Pancreas (tissue), 10 donors: ENCODE data around the gene MYLK. TPM values are rescaled to one million over a fixed set of nuclear protein-coding genes. Genes with fewer than 3 reads are reported as not detected.

Experiments used
- ATAC-seq, 4 donors: fragments of 200-7000 bp; cut with Tn5 transposase; one replicate each; pipeline versions ENCODE4 v1.8.0 to v1.9.1; 2020; ENCODE audit warnings: mild to moderate bottlenecking in 4 of 4, moderate library complexity in 4 of 4
- DNase-seq, 6 donors: peaks; one replicate each; pipeline ENCODE4 v3.0.0-alpha.2; 2020
- FAIRE-seq: peaks from 2 replicates; lab custom pipeline; 2012; peaks lifted over from hg19 to GRCh38; lab: Jason Lieb, UNC
- H3K27ac ChIP-seq, 4 donors: fragments of 200-600 bp; sonication (generic); 1 replicate in 3 of 4; 2 replicates in 1 of 4; pipeline versions ENCODE4 v1.5.0 to v1.8.0; 2020
- H3K27me3 ChIP-seq, 4 donors: fragments of 200-600 bp; one replicate each; pipeline ENCODE4 v1.8.0; 2021
- H3K36me3 ChIP-seq, 3 donors: fragments of 200-600 bp; sonication (generic) in 1 of 3; one replicate each; pipeline versions ENCODE4 v1.5.0 to v1.8.0; 2020 to 2021
- H3K4me1 ChIP-seq, 3 donors: fragments of 200-600 bp; one replicate each; pipeline ENCODE4 v1.8.0; 2021
- H3K4me3 ChIP-seq, 4 donors: fragments of 200-600 bp; sonication (generic) in 2 of 4; one replicate each; pipeline versions ENCODE4 v1.5.0 to v1.8.0; 2020 to 2021
- H3K9me3 ChIP-seq, 4 donors: fragments of 200-600 bp; one replicate each; pipeline ENCODE4 v1.8.0; 2021
- WGBS, 2 donors: extraction: QIAGEN DNeasy Blood & Tissue Kit; methylation state at CpG; one replicate each; pipeline ENCODE4 v1.1.7; 2013; 5-methylcytosine and 5-hydroxymethylcytosine counted together
- intact Hi-C, 3 donors: fragments of 100-400 bp; cut with DNase I; formaldehyde crosslinking; loops; one replicate each; pipeline versions ENCODE4 v1.11.1 to v1.14.2; 2022
- polyA plus RNA-seq, 2 donors: library from polyadenylated mRNA; stranded (reverse); fragments of 200-250 nt; gene quantifications; one replicate each; pipeline ENCODE4 v1.2.3, GENCODE V29; 2013
- total RNA-seq, 6 donors: library from RNA; stranded (reverse); fragmentation: NEBNext Ultra II Directional in 4 of 6; extraction: Animal tissue kit (Norgen Biotek cat#: 25700) in 4 of 6; gene quantifications; one replicate each; pipeline versions ENCODE4 v1.2.1 to v1.2.4, GENCODE V29; 2021 to 2023
- TF ChIP-seq, protein P1 (sequence below), 4 donors: fragments of 200-600 bp; sonication (generic) in 3 of 4; IDR thresholded peaks; one replicate each; pipeline versions ENCODE4 v1.5.0 to v1.8.0; 2021; ENCODE audit warnings: antibody characterized with exemption in 4 of 4
- donor health status: healthy with polysubstance abuse.
- donor health status: DM: no; HTN: no; CAD: no; lungs with moderate emphysema.
- donor health status: DM: no; HTN: no; CAD: no.
- donor health status: control.
- donor health status: control.
- donor health status: Bipolar disorder and iron deficiency.
- donor health status: DM: yes; HTN: yes; CAD: no.
- donor health status: DM: no; HTN: no; CAD: no.
- donor health status: DM: no; HTN: no; CAD: no.
- donor health status: DM: yes; HTN: yes; CAD: no.

MYLK gene
- total and polyA plus RNA-seq, 8 donors: 3.1 to 12.0 (median 6.7) TPM

DNA sequence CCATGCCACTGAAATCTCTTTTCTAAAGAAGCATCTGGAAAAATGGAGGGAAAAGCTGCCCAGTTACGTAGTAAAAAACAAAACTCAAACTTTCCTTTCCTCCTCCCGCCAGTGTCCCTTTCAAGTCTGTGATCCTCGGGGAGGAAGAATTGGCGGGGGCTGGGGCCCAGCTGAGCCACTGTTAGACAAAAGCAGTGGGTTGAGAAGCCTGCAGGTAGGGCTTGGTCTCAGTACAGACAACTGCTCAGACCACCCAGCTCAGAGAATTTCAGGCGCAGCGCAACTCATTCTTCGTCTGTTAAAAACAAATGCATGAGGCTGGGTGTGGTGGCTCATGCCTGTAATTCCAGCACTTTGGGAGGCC, 117.1 kb downstream of the MYLK start:
- DNase-seq: no peak
- intact Hi-C loops: no loop called here
- H3K4me3 ChIP-seq: no peak overlapping the region
- no peak for ATAC-seq
- no peaks in the 10 kb centered on the region for H3K4me1 ChIP-seq
- no peaks in the 10 kb centered on the region for H3K9me3 ChIP-seq
- H3K27ac ChIP-seq: no peak overlapping the region
- FAIRE-seq: no peak
- WGBS, 2 donors: 90 to 95% methylated on average over 7 of the region's 7 CpGs
- no peaks in the 10 kb centered on the region for H3K36me3 ChIP-seq
- TF ChIP-seq, protein P1, sequence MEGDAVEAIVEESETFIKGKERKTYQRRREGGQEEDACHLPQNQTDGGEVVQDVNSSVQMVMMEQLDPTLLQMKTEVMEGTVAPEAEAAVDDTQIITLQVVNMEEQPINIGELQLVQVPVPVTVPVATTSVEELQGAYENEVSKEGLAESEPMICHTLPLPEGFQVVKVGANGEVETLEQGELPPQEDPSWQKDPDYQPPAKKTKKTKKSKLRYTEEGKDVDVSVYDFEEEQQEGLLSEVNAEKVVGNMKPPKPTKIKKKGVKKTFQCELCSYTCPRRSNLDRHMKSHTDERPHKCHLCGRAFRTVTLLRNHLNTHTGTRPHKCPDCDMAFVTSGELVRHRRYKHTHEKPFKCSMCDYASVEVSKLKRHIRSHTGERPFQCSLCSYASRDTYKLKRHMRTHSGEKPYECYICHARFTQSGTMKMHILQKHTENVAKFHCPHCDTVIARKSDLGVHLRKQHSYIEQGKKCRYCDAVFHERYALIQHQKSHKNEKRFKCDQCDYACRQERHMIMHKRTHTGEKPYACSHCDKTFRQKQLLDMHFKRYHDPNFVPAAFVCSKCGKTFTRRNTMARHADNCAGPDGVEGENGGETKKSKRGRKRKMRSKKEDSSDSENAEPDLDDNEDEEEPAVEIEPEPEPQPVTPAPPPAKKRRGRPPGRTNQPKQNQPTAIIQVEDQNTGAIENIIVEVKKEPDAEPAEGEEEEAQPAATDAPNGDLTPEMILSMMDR (IDR thresholded peaks at IDR 0.05): no peak
- no peaks in the 10 kb centered on the region for H3K27me3 ChIP-seq

DNA sequence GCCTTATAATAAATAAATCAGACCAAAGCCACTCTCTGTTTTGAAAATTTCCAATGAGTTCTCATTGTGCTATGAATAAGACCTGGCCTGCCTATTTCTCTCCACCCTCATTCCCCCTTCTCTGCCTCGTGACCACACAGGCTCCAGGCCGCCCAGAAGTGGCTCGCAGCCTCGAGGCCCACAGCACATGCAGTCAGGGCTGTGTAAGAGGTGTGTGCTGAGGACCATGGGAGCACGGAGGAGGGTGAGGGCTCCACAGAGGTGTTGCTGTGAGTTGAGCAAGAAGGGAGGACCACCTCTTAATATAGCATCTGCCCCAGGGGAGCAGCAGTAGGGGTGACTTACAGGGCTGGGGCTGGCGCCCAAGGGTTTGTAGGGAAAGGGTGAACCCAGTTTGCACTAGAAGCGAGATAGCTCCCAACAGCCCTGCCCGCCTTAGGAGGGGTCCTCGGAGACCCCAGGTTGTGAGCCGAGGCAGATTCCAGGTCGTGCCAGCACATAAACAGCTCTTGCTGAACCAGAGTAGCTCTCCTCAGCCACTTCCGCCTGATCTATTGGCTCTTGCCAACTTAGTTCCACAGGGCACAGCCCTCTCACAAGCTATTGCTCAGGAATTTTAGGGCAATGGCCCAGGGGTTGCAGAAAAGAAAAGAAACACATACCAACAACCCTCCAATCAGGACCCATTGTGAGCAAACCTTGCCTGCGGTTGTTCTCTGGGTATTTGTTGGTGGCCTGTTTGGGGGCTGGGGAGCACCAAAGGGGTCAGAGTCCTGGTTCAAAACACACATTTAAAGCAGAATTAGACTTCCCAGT, 117.7 kb downstream of the MYLK start:
- FAIRE-seq: no peak
- DNase-seq: no peak
- no peak overlapping the region for H3K27ac ChIP-seq

DNA sequence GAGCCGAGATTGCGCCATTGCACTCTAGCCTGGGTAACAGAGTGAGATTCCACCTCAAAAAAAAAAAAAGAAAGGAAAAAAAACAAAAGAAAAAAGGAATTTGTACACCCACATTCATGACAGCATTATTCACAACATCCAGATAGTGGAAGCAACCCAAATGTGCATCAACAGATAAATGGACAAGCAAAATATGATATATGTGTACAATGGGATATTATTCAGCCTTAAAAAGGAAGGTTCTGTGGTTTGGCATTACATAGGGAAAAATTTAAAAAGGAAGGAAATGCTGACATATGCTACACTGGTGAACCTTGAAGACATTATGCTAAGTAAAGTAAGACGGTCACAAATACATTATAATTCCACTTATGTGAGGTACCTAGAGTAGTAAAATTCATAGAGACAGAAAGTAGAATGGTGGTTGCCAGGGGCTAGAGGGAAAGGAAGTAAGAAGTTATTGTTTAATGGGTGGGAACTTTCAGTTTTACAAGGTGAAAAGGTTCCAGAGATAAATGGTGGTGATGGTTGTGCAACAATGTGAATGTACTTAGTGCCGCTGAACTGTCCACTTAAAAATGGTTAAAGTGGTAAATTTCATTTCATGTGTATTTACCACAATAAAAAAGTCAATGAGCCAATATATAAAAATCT, 118.5 kb downstream of the MYLK start:
- FAIRE-seq (no peak), DNase-seq (no peak), ATAC-seq (no peak)
- Histone ChIP-seq H3K27me3 (no peaks in the 10 kb centered on the region), H3K27ac (no peak overlapping the region), H3K36me3 (no peaks in the 10 kb centered on the region), H3K4me3 (no peak overlapping the region), H3K4me1 (no peaks in the 10 kb centered on the region), H3K9me3 (no peaks in the 10 kb centered on the region)
- intact Hi-C loops: no loop called here
- TF ChIP-seq, protein P1 (IDR thresholded peaks at IDR 0.05): no peak
- 81 to 82% methylated on average over 4 of the region's 4 CpGs for WGBS, 2 donors

More for the DNA sequence above, 117.7 kb downstream of the MYLK start:
- intact Hi-C loops: no loop called here
- H3K9me3 ChIP-seq: no peaks in the 10 kb centered on the region
- peak in 1 of 4 donors; percentile 43 for ATAC-seq
- no peaks in the 10 kb centered on the region for H3K4me1 ChIP-seq
- 75 to 86% methylated on average over 13 of the region's 13 CpGs for WGBS, 2 donors
- H3K36me3 ChIP-seq: no peaks in the 10 kb centered on the region
- no peak overlapping the region for H3K4me3 ChIP-seq
- H3K27me3 ChIP-seq: no peaks in the 10 kb centered on the region
- TF ChIP-seq, protein P1 (IDR thresholded peaks at IDR 0.05): no peak

DNA sequence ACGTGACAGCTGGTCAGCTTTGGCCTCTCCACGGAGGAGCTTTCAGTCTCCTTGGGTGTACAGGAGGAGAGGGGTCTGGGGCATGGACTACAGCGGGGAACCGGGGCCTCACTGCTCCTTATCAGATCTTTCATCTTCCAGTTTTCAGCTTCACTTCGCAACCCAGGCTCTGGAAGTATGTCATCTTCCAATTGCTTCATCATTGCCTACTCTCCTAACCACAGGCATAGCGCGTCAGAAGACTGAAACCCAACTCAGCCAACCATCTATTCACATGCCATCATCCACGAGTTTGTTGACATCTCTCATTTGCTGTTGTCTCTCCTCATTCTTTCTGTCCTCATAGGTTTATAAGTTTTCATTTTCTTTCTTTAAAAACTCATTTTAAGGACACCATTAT, 119.5 kb downstream of the MYLK start:
- Histone ChIP-seq H3K27me3 (no peaks in the 10 kb centered on the region), H3K27ac (no peak overlapping the region), H3K9me3 (no peaks in the 10 kb centered on the region), H3K4me3 (no peak overlapping the region), H3K36me3 (no peaks in the 10 kb centered on the region), H3K4me1 (no peaks in the 10 kb centered on the region)
- ATAC-seq (no peak), DNase-seq (no peak), FAIRE-seq (no peak)
- 81 to 91% methylated on average over 8 of the region's 8 CpGs for WGBS, 2 donors
- TF ChIP-seq, protein P1 (IDR thresholded peaks at IDR 0.05): no peak
- intact Hi-C loops: no loop called here

DNA sequence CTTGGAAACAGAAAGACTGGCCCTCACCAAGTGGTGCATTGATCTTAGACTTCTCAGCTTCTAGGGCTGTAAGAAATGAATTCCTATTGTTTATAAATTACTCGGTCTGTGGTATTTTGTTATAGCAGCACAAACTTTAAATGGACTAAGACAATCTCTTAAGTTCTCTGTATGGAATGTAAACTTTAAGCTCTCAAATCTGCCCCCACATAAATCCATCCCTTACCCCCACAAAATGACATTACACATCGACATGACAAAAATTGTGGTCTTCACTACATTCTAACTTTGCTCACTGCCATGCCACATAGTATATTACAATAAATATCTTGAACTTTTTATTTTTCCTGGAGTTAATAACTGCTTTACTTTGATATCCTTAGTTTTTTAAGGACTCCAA, 121.3 kb downstream of the MYLK start:
- H3K4me3 ChIP-seq: no peak overlapping the region
- 76 to 77% methylated on average over 2 of the region's 2 CpGs for WGBS, 2 donors
- H3K27ac ChIP-seq: no peak overlapping the region
- intact Hi-C loops: no loop called here
- TF ChIP-seq, protein P1 (IDR thresholded peaks at IDR 0.05): no peak
- H3K4me1 ChIP-seq: no peaks in the 10 kb centered on the region
- FAIRE-seq: no peak
- no peak for ATAC-seq
- H3K9me3 ChIP-seq: no peaks in the 10 kb centered on the region
- no peaks in the 10 kb centered on the region for H3K27me3 ChIP-seq
- DNase-seq: no peak
- no peaks in the 10 kb centered on the region for H3K36me3 ChIP-seq
